A549 (cell line): ENCODE measurements around the gene PTH2. TPM values are rescaled to one million over a fixed set of nuclear protein-coding genes. Genes with fewer than 3 reads are reported as not detected.

Experiments used
- ATAC-seq, 2 experiments: fragments of 200-7000 bp in 1 of 2; fragments of >200 bp in 1 of 2; cut with Nextera tagmentation in 1 of 2; cut with Tn5 transposase in 1 of 2; 3 replicates each; pipeline versions ENCODE4 v1.8.0 to v1.9.1; 2018 to 2020; ENCODE audit warnings: mild to moderate bottlenecking in 1 of 2, moderate library complexity in 1 of 2
- CTCF ChIA-PET: fragments of 300-600 bp; sonication (Branson Sonifier 250); formaldehyde crosslinking; extraction: SDS; loops from one replicate; lab custom pipeline; 2021; ENCODE audit warnings: antibody characterized with exemption, inconsistent platforms; lab: Yijun Ruan, JAX
- POLR2A ChIA-PET: fragments of 350-600 bp; formaldehyde crosslinking; extraction: SDS; loops from one replicate; lab custom pipeline; 2021; ENCODE audit warnings: antibody characterized with exemption, inconsistent platforms; lab: Yijun Ruan, JAX
- DNase-seq, 2 experiments: peaks; one replicate each; pipeline versions ENCODE4 v3.0.0 to v3.0.0-alpha.2; 2011 to 2016; ENCODE audit warnings: low read depth in 1 of 2, low spot score in 1 of 2
- FAIRE-seq: peaks from 2 replicates; lab custom pipeline; 2011; peaks lifted over from hg19 to GRCh38; lab: Jason Lieb, UNC
- H3K27ac ChIP-seq, 2 experiments: fragments of >200 bp; sonication (Bioruptor Twin); formaldehyde crosslinking; 3 replicates each; pipeline ENCODE4 v1.5.1; 2016 to 2017
- H3K4me1 ChIP-seq: fragments of >200 bp; sonication (Bioruptor Twin); formaldehyde crosslinking; 3 replicates; pipeline ENCODE4 v1.6.1; 2016
- H3K4me2 ChIP-seq: fragments of >200 bp; sonication (Bioruptor Twin); formaldehyde crosslinking; 3 replicates; pipeline ENCODE4 v1.6.1; 2016
- H3K4me3 ChIP-seq: fragments of >200 bp; sonication (Bioruptor Twin); formaldehyde crosslinking; 3 replicates; pipeline ENCODE4 v1.5.1; 2016
- H3K9me3 ChIP-seq: fragments of >200 bp; sonication (Bioruptor Twin); formaldehyde crosslinking; 3 replicates; pipeline ENCODE4 v1.6.1; 2016
- BCL3 ChIP-seq: fragments of >200 bp; sonication (Bioruptor Twin); formaldehyde crosslinking; IDR thresholded peaks from 3 replicates; pipeline ENCODE4 v1.6.1; 2016
- BHLHE40 ChIP-seq: IDR thresholded peaks from 2 replicates; pipeline ENCODE4 v1.6.1; 2012; ENCODE audit warnings: low read depth, low read length, inconsistent platforms
- CBX8 ChIP-seq: fragments of 200-600 bp; sonication (generic); IDR thresholded peaks from 2 replicates; pipeline ENCODE4 v1.6.1; 2016
- CHD4 ChIP-seq: fragments of 200-600 bp; sonication (generic); IDR thresholded peaks from 2 replicates; pipeline ENCODE4 v1.6.1; 2016; ENCODE audit warnings: antibody characterized with exemption, mild to moderate bottlenecking, borderline replicate concordance
- EHF ChIP-seq: fragments of 250-450 bp; sonication (Bioruptor Pico); IDR thresholded peaks from 2 replicates; pipeline ENCODE4 v1.5.0; 2020; ENCODE audit warnings: mild to moderate bottlenecking
- ELK1 ChIP-seq: fragments of 150-350 bp; IDR thresholded peaks from 2 replicates; pipeline ENCODE4 v1.6.1; 2014; ENCODE audit warnings: low read depth, mild to moderate bottlenecking, low read length
- FOSB ChIP-seq: fragments of 250-450 bp; sonication (Bioruptor Pico); IDR thresholded peaks from 2 replicates; pipeline ENCODE4 v1.5.0; 2020; ENCODE audit warnings: mild to moderate bottlenecking, moderate library complexity
- HOXA7 ChIP-seq: fragments of 250-450 bp; sonication (Bioruptor Pico); IDR thresholded peaks from 2 replicates; pipeline ENCODE4 v1.5.0; 2020; ENCODE audit warnings: mild to moderate bottlenecking, moderate library complexity
- JUN ChIP-seq, 2 experiments: fragments of >200 bp; sonication (Bioruptor Twin); formaldehyde crosslinking; IDR thresholded peaks; 2 replicates in 1 of 2; 3 replicates in 1 of 2; pipeline ENCODE4 v1.6.1; 2016 to 2017
- JUNB ChIP-seq: fragments of >200 bp; sonication (Bioruptor Twin); formaldehyde crosslinking; IDR thresholded peaks from 2 replicates; pipeline ENCODE4 v1.6.1; 2016
- KDM5A ChIP-seq: fragments of 200-600 bp; sonication (generic); IDR thresholded peaks from 2 replicates; pipeline ENCODE4 v1.6.1; 2016; ENCODE audit warnings: antibody characterized with exemption, mild to moderate bottlenecking
- MAFK ChIP-seq: fragments of 450-650 bp; IDR thresholded peaks from 2 replicates; pipeline ENCODE4 v1.6.1; 2014; ENCODE audit not compliant: partially characterized antibody
- MAZ ChIP-seq: fragments of 150-350 bp; IDR thresholded peaks from 2 replicates; pipeline ENCODE4 v1.6.1; 2014; ENCODE audit warnings: antibody characterized with exemption, low read depth, low read length, borderline replicate concordance
- NFE2L2 ChIP-seq: fragments of 150-350 bp; conservative IDR thresholded peaks from 2 replicates; pipeline ENCODE4 v1.6.1; 2014; ENCODE audit warnings: low read length
- NR3C1 ChIP-seq: fragments of >200 bp; sonication (Bioruptor Twin); formaldehyde crosslinking; IDR thresholded peaks from 3 replicates; pipeline ENCODE4 v1.6.1; 2017
- PBX3 ChIP-seq: IDR thresholded peaks from 2 replicates; pipeline ENCODE4 v1.6.1; 2012
- PHF8 ChIP-seq: fragments of 200-600 bp; sonication (generic); IDR thresholded peaks from 2 replicates; pipeline ENCODE4 v1.6.1; 2016; ENCODE audit warnings: low read depth, mild to moderate bottlenecking, antibody characterized with exemption, moderate library complexity, borderline replicate concordance
- POLR2AphosphoS2 ChIP-seq: conservative IDR thresholded peaks from 2 replicates; pipeline ENCODE4 v1.6.1; 2012; ENCODE audit warnings: low read length, improper control_type of control experiment, inconsistent platforms
- RARB ChIP-seq: fragments of 250-450 bp; sonication (Bioruptor Pico); IDR thresholded peaks from 2 replicates; pipeline ENCODE4 v1.8.0; 2021; ENCODE audit warnings: mild to moderate bottlenecking, moderate library complexity
- SMC3 ChIP-seq: fragments of >200 bp; sonication (Bioruptor Twin); formaldehyde crosslinking; IDR thresholded peaks from 3 replicates; pipeline ENCODE4 v1.6.1; 2018; ENCODE audit warnings: inconsistent platforms
- ZFP36 ChIP-seq: fragments of 450-650 bp; IDR thresholded peaks from 2 replicates; pipeline ENCODE4 v1.6.1; 2014; ENCODE audit warnings: borderline replicate concordance; ENCODE audit not compliant: partially characterized antibody
- ZSCAN20 ChIP-seq: fragments of 250-450 bp; sonication (Bioruptor Pico); IDR thresholded peaks from 2 replicates; pipeline ENCODE4 v1.8.0; 2022; ENCODE audit warnings: mild to moderate bottlenecking, moderate library complexity
- WGBS: methylation state at CpG from one replicate; pipeline ENCODE4 v1.1.6; 2017; ENCODE audit errors: missing lambda C conversion rate; 5-methylcytosine and 5-hydroxymethylcytosine counted together
- polyA plus RNA-seq, 4 experiments: library from polyadenylated mRNA; depleted of rRNA in 3 of 4; stranded (reverse); fragments of >200 nt; fragmentation: RNase III in 1 of 4; extraction: RNeasy Plus Mini Kit Qiagen cat#74134 plus additional on column Dnase treatment in 1 of 4; gene quantifications; 2 replicates in 3 of 4; 3 replicates in 1 of 4; pipeline ENCODE4 v1.2.3, GENCODE V29; 2011 to 2017

Gene PTH2
- polyA plus RNA-seq, 2 of the 4 experiments (the other 2 are of a cell fraction): not detected

DNA sequence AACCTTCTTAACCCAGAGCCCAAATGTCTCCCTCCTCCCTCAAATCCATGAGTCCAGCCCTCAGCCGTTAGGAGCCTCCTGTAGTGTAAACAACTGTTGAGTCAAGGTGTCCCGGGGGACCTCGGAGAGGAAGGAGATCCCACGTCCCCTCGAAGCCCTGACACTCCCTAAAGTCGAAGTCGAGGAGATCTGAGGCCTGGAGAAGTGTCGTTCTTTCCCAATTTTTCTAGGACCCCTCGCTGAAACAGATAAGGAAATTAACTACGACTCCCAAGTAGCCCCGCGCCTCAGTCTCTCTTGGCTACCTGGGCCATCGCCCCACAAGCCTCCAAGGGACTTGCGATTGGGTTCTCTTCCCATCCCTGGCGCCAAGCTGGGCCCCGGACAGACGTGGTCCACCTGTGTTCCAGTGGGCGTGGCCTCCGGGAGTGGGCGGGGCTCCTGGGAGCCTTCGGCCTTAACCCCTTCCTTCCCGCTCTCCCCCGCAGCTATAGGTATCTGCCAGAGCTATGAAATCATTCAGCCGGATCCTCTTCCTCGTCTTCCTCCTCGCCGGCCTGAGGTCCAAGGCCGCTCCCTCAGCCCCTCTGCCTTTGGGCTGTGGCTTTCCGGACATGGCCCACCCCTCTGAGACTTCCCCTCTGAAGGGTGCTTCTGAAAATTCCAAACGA is 2.8 kb upstream of the PTH2 start:
- no peak for TF ChIP-seq BCL3
- no peak for TF ChIP-seq PHF8
- no peak for TF ChIP-seq NR3C1
- no peak for TF ChIP-seq JUN (IDR thresholded peaks at IDR 0.05)
- no peak for TF ChIP-seq CHD4
- TF ChIP-seq PBX3: no peak
- no peak for TF ChIP-seq BHLHE40
- TF ChIP-seq RARB (CRISPR knock-in tag): no peak
- ATAC-seq (no peak; a peak in 1 of 6 replicates), FAIRE-seq (no peak), DNase-seq (no peak)
- CTCF ChIA-PET: interaction anchor here (0.7 to 13.8 kb wide), 10 partner anchors 7 to 145 kb away, joined by 3 to 141 read pairs (median 6); partner anchors contain the start of gene PIH1D1
- Histone ChIP-seq H3K4me3 (no peak overlapping the region), H3K9me3 (no peaks in the 10 kb centered on the region), H3K27ac (no peak overlapping the region), H3K4me1 (peaks cover 37% of the 10 kb centered on the region), H3K4me2 (peak overlapping the region; percentile 52; the same call in 2 of the 3 replicates)
- 20% methylated on average over 30 of the region's 30 CpGs for WGBS
- POLR2A ChIA-PET: interaction anchor here (1.6 kb wide), 1 partner anchor 64 kb away, joined by 3 read pairs; the partner anchor contains the start of gene TEAD2

DNA sequence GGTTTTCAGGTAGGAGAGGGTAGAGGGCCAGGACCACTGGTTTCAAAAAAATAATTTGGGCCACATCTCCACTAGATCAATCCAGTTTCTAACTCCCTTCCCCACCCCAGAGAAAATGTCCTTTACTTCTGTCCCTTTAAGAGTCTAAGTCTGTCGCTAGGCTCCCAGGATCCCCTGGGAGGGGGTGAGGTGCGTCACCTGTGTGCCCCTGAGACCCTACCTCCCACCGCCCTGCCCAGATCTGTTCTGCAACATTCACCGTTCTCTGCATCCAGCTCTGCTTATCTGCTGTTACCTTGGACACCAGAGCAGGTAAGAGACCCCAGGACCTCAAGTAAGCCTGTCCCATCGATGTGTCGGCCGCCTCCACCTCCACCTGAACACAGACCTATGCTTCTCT is 1.9 kb upstream of the PTH2 start, which contains the start of gene GFY:
TSS of gene GFY (plus strand) at position 211 of the 400 bp plus-strand sequence. CDS start 1,043 bp downstream, outside the sequence.
- no peak for FAIRE-seq

More for the DNA sequence above, 1.9 kb upstream of the PTH2 start, which contains the start of gene GFY:
- no peak for ATAC-seq
- POLR2A ChIA-PET: interaction anchor here (1.6 kb wide), 1 partner anchor 63 kb away, joined by 3 read pairs; the partner anchor contains the start of gene TEAD2
- TF ChIP-seq ELK1 (no peak), KDM5A (no peak), FOSB (CRISPR knock-in tag) (no peak), POLR2AphosphoS2 (no peak), MAFK (no peak), BHLHE40 (no peak), SMC3 (no peak), HOXA7 (CRISPR knock-in tag) (no peak), CBX8 (no peak), ZFP36 (no peak), BCL3 (no peak), EHF (CRISPR knock-in tag) (no peak), NFE2L2 (no peak), PBX3 (no peak), RARB (CRISPR knock-in tag) (no peak), ZSCAN20 (CRISPR knock-in tag) (no peak), JUNB (no peak), MAZ (no peak)
- TF ChIP-seq, all 56 proteins: peak for 0
- peaks cover 37% of the 10 kb centered on the region for H3K4me1 ChIP-seq
- H3K27ac ChIP-seq: no peak within 1 kb of the TSS
- peak within 1 kb of the TSS; percentile 52; the same call in 2 of the 3 replicates for H3K4me2 ChIP-seq
- no peak for DNase-seq
- CTCF ChIA-PET: interaction anchor here (0.6 to 13.8 kb wide), 11 partner anchors 8 to 199 kb away, joined by 3 to 141 read pairs (median 7); partner anchors contain the start of gene PIH1D1
- no peaks in the 10 kb centered on the region for H3K9me3 ChIP-seq
- H3K4me3 ChIP-seq: no peak within 1 kb of the TSS
- WGBS: 54% methylated on average over 7 of the region's 7 CpGs
